Ovary (tissue), 3 donors: ENCODE data around the gene C15orf39.
"Not testable (repeated sequence)": the region's sequence is repeated elsewhere in the genome, so short reads cannot be mapped to it uniquely, and the experiment has no call there.

Experiments
- CTCF ChIP-seq, 3 donors: fragments of 450-650 bp in 2 of 3; fragments of 200-600 bp in 1 of 3; IDR thresholded peaks; one replicate each; pipeline versions ENCODE4 v1.5.1 to v1.8.0; 2016 to 2022; ENCODE audit warnings: antibody characterized with exemption in 3 of 3, mild to moderate bottlenecking in 1 of 3
- EP300 ChIP-seq: sonication (generic); formaldehyde crosslinking; IDR thresholded peaks from one replicate; pipeline ENCODE4 v1.6.1; 2017; ENCODE audit warnings: antibody characterized with exemption
- POLR2A ChIP-seq: fragments of 450-650 bp; IDR thresholded peaks from one replicate; pipeline ENCODE4 v1.6.1; 2017; ENCODE audit warnings: antibody characterized with exemption, mild to moderate bottlenecking, moderate library complexity
- donor health status: DM: no; HTN: no; CAD: no.

DNA sequence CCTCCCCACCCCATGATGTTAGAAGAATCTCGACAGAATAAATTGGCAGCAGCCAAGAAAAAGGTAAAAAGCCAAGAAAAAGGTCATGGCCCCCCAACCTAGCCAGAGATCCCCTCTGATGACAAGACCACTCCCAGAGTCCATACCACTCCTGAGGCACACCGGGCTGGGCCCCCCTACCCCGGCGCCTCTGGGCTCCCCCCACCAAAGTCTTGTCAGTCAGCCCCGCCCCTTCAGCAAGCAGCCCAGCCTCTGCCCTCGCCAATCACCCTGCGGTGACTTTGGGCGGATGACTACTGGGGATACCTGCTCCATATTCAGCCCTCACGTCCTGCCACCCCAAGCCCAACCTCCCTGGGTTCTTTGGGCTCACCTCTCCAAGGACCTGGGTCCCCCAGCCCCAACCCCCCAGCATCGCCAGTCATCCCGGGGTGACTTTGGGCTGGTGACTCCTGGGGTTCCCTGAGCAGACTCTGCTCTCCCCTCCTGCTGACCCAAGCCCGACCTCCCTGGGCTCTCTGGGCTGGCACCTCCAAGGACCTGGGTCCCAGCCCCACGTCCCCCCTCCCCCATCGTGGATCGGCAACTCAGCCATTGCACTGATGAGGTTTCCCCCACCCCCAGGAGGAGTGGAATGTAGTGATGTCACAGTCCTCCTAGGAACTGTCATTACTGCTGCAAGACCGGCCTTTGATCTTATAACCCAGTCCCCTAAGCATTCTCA is 57.1 kb downstream of the C15orf39 start:
- not testable (repeated sequence) for TF ChIP-seq CTCF (IDR thresholded peaks at IDR 0.05); POLR2A; EP300
